WTC11 (cell line): ENCODE measurements around the gene MYH1.

ENCODE experiments used
- CTCF ChIP-seq: fragments of 200-600 bp; IDR thresholded peaks from 2 replicates; pipeline ENCODE4 v1.8.0; 2022; ENCODE audit warnings: antibody characterized with exemption
- ELF4 ChIP-seq: sonication (generic); formaldehyde crosslinking; IDR thresholded peaks from 2 replicates; pipeline ENCODE4 v1.8.1; 2022; ENCODE audit warnings: low read depth, mild to moderate bottlenecking, moderate library complexity, missing genetic modification reagents
- FOXJ3 ChIP-seq: sonication (generic); formaldehyde crosslinking; IDR thresholded peaks from 2 replicates; pipeline ENCODE4 v1.9.0; 2021; ENCODE audit warnings: missing genetic modification reagents, mild to moderate bottlenecking, borderline replicate concordance
- IRF1 ChIP-seq: sonication (generic); formaldehyde crosslinking; IDR thresholded peaks from 2 replicates; pipeline ENCODE4 v1.8.0; 2023; ENCODE audit warnings: missing genetic modification reagents
- MAX ChIP-seq: sonication (generic); formaldehyde crosslinking; IDR thresholded peaks from 2 replicates; pipeline ENCODE4 v1.8.0; 2022; ENCODE audit warnings: mild to moderate bottlenecking, missing genetic modification reagents
- TEAD1 ChIP-seq: sonication (generic); formaldehyde crosslinking; IDR thresholded peaks from 2 replicates; pipeline ENCODE4 v1.8.0; 2022; ENCODE audit warnings: mild to moderate bottlenecking, missing genetic modification reagents

GRCh38 chr17:10547351-10547750 lies 29.0 kb upstream of the MYH1 start:
- TF ChIP-seq FOXJ3 (CRISPR knock-in tag) = no peak
- no peak for TF ChIP-seq TEAD1
- TF ChIP-seq CTCF = no peak
- no peak for TF ChIP-seq ELF4 (CRISPR knock-in tag)
- no peak for TF ChIP-seq IRF1 (CRISPR knock-in tag)
- no peak for TF ChIP-seq MAX
